ENCODE results near the gene SLC44A5.

SLC44A5 gene

GRCh38 chr1:75174031-75174760 lies 436.7 kb downstream of the SLC44A5 start:
- no peak for DNase-seq (ENCODE audit: low spot score)

GRCh38 chr1:75172556-75172955 lies 438.4 kb downstream of the SLC44A5 start:
- no peak for DNase-seq (ENCODE audit: low spot score)

- no peak for DNase-seq (ENCODE audit: low spot score)
These were observed 439.0 kb downstream of the SLC44A5 start for GRCh38 chr1:75171876-75172275.

- DNase-seq (ENCODE audit: low spot score) = no peak
These were observed 439.9 kb downstream of the SLC44A5 start for GRCh38 chr1:75170981-75171380.

DNA sequence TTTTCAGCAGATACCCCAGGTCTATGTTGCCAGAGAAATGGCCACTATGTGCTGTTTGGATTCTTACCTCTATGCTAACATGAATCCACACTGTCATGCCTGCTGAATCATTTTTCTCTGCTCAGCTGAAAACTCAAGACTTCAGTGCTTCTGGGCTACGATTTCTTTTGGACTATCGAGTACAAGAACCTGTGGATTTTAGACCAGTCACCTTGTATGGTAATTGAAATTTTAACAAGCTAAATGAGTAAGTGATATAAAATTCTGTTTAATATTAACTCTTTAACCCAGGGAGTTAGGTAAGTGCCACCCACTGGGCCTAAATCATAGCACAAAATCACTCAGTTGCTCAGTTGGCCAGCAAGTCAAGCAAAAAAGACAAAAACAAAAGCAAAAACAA lies 440.9 kb downstream of the SLC44A5 start:
- no peak for DNase-seq (ENCODE audit: low spot score)

DNA sequence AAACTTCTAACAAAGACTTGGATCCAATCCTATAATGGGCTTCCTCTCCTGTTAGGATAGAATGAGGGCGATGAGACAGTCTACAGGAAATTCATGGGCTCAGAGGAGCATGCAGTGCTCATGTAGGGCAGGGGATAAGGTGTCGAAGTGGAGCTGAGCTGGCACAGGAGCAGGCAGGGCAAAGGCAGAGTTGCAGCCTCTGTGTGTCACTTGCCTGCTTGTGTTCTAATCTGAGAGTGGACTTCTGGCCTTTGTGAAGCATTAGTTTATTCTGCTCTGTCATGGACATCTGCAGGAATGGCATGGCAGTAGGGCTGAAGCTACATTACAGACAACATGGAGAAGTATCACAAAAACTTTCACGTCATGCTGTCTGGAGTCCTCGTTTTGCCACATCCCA lies 444.1 kb downstream of the SLC44A5 start:
- DNase-seq (ENCODE audit: low spot score) = no peak

DNA sequence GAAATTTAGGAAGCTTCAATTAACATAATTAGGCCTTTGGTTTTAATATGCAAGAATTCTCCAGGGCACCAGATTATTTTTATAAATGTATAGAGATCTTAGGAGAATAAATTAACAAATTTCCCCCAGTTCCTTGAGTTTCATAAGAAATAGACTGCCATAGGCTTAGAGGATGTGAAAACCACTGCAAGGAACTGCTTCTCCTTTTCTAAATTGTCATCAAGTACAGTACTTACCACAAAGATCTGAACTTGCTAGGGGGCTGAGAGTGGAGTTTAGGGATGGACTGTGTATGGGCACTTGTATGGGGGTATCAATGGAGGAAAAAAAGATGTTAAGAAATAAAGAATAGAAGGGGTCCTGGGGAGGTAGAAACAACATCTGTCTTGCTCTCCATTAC lies 445.6 kb downstream of the SLC44A5 start:
- no peak for DNase-seq (ENCODE audit: low spot score)

GRCh38 chr1:75159154-75159553 lies 451.8 kb downstream of the SLC44A5 start:
- DNase-seq (ENCODE audit: low spot score) = no peak
